Activated naive CD8-positive, alpha-beta T cell (primary cell): ENCODE data around the gene OTULIN.

Experiments used
- H3K27ac Mint-ChIP-seq: one replicate; pipeline ENCODE4 v1.8.0; 2021; ENCODE audit warnings: mixed read lengths
- H3K27me3 Mint-ChIP-seq: one replicate; pipeline ENCODE4 v1.8.0; 2021; ENCODE audit warnings: mixed read lengths
- H3K36me3 Mint-ChIP-seq: one replicate; pipeline ENCODE4 v1.8.0; 2021; ENCODE audit warnings: mixed read lengths
- H3K4me1 Mint-ChIP-seq: one replicate; pipeline ENCODE4 v1.8.0; 2021; ENCODE audit warnings: low read depth, mixed read lengths
- H3K4me3 Mint-ChIP-seq: one replicate; pipeline ENCODE4 v1.8.0; 2021; ENCODE audit warnings: mild to moderate bottlenecking, mixed read lengths
- H3K9me3 Mint-ChIP-seq: one replicate; pipeline ENCODE4 v1.8.0; 2021; ENCODE audit warnings: low read depth, mixed read lengths

The OTULIN gene

GRCh38 chr5:14674983-14675854 lies 10.7 kb downstream of the OTULIN start:
- Mint-ChIP-seq H3K4me1 (peaks cover 75% of the 10 kb centered on the region), H3K27ac (peak overlapping the region; percentile 92), H3K4me3 (peak overlapping the region; percentile 73), H3K36me3 (peaks cover 15% of the 10 kb centered on the region), H3K27me3 (no peaks in the 10 kb centered on the region), H3K9me3 (no peaks in the 10 kb centered on the region)

GRCh38 chr5:14675865-14676300 lies 11.4 kb downstream of the OTULIN start:
- Mint-ChIP-seq H3K27ac (peak overlapping the region; percentile 92), H3K27me3 (no peaks in the 10 kb centered on the region), H3K9me3 (no peaks in the 10 kb centered on the region), H3K4me1 (peaks cover 71% of the 10 kb centered on the region), H3K4me3 (peak overlapping the region; percentile 73), H3K36me3 (peaks cover 15% of the 10 kb centered on the region)

GRCh38 chr5:14676320-14676719 lies 11.8 kb downstream of the OTULIN start:
- Mint-ChIP-seq H3K27ac (peak overlapping the region; percentile 92), H3K27me3 (no peaks in the 10 kb centered on the region), H3K36me3 (peaks cover 11% of the 10 kb centered on the region), H3K9me3 (no peaks in the 10 kb centered on the region), H3K4me3 (peak overlapping the region; percentile 73), H3K4me1 (peaks cover 67% of the 10 kb centered on the region)

GRCh38 chr5:14678773-14679334 lies 14.3 kb downstream of the OTULIN start:
- H3K27ac Mint-ChIP-seq: peak overlapping the region; percentile 50
- H3K9me3 Mint-ChIP-seq: no peaks in the 10 kb centered on the region
- H3K27me3 Mint-ChIP-seq: no peaks in the 10 kb centered on the region
- H3K4me3 Mint-ChIP-seq: no peak overlapping the region
- H3K36me3 Mint-ChIP-seq: peaks cover 9% of the 10 kb centered on the region
- H3K4me1 Mint-ChIP-seq: peaks cover 43% of the 10 kb centered on the region

GRCh38 chr5:14679595-14679994 lies 15.1 kb downstream of the OTULIN start:
- Mint-ChIP-seq H3K9me3 (no peaks in the 10 kb centered on the region), H3K4me1 (peaks cover 38% of the 10 kb centered on the region), H3K27me3 (no peaks in the 10 kb centered on the region), H3K36me3 (peaks cover 5% of the 10 kb centered on the region), H3K4me3 (no peak overlapping the region), H3K27ac (no peak overlapping the region)

GRCh38 chr5:14681236-14681752 lies 16.8 kb downstream of the OTULIN start:
- H3K4me1 Mint-ChIP-seq: peaks cover 32% of the 10 kb centered on the region

GRCh38 chr5:14683906-14684455 lies 19.5 kb downstream of the OTULIN start:
- peak overlapping the region; percentile 51 for H3K27ac Mint-ChIP-seq
- no peaks in the 10 kb centered on the region for H3K9me3 Mint-ChIP-seq
- peaks cover 5% of the 10 kb centered on the region for H3K36me3 Mint-ChIP-seq
- H3K4me3 Mint-ChIP-seq: no peak overlapping the region
- no peaks in the 10 kb centered on the region for H3K27me3 Mint-ChIP-seq
- peaks cover 22% of the 10 kb centered on the region for H3K4me1 Mint-ChIP-seq

More at GRCh38 chr5:14681236-14681752, 16.8 kb downstream of the OTULIN start:
- no peaks in the 10 kb centered on the region for H3K9me3 Mint-ChIP-seq
- no peaks in the 10 kb centered on the region for H3K27me3 Mint-ChIP-seq
- no peaks in the 10 kb centered on the region for H3K36me3 Mint-ChIP-seq
- no peak overlapping the region for H3K4me3 Mint-ChIP-seq
- H3K27ac Mint-ChIP-seq: peak overlapping the region; percentile 79

- Mint-ChIP-seq H3K9me3 (no peaks in the 10 kb centered on the region), H3K4me3 (no peak overlapping the region), H3K36me3 (peaks cover 9% of the 10 kb centered on the region), H3K27ac (peak overlapping the region; percentile 78), H3K27me3 (no peaks in the 10 kb centered on the region), H3K4me1 (peaks cover 19% of the 10 kb centered on the region)
Measured at GRCh38 chr5:14684757-14685156, 20.2 kb downstream of the OTULIN start.

- Mint-ChIP-seq H3K9me3 (no peaks in the 10 kb centered on the region), H3K36me3 (peaks cover 18% of the 10 kb centered on the region), H3K4me3 (peak overlapping the region; percentile 58), H3K27ac (peak overlapping the region; percentile 41), H3K27me3 (no peaks in the 10 kb centered on the region), H3K4me1 (peaks cover 19% of the 10 kb centered on the region)
Measured at GRCh38 chr5:14685757-14686156, 21.2 kb downstream of the OTULIN start.

GRCh38 chr5:14686517-14686916 lies 22.0 kb downstream of the OTULIN start:
- Mint-ChIP-seq H3K27me3 (no peaks in the 10 kb centered on the region), H3K36me3 (peaks cover 20% of the 10 kb centered on the region), H3K27ac (no peak overlapping the region), H3K4me3 (no peak overlapping the region), H3K4me1 (peaks cover 19% of the 10 kb centered on the region), H3K9me3 (no peaks in the 10 kb centered on the region)

GRCh38 chr5:14687023-14687665 lies 22.6 kb downstream of the OTULIN start:
- Mint-ChIP-seq H3K4me3 (no peak overlapping the region), H3K27me3 (no peaks in the 10 kb centered on the region), H3K36me3 (peaks cover 20% of the 10 kb centered on the region), H3K4me1 (peaks cover 19% of the 10 kb centered on the region), H3K9me3 (no peaks in the 10 kb centered on the region), H3K27ac (no peak overlapping the region)

GRCh38 chr5:14693070-14693469 lies 28.6 kb downstream of the OTULIN start:
- no peaks in the 10 kb centered on the region for H3K9me3 Mint-ChIP-seq
- H3K27me3 Mint-ChIP-seq: no peaks in the 10 kb centered on the region
- no peak overlapping the region for H3K4me3 Mint-ChIP-seq
- no peak overlapping the region for H3K27ac Mint-ChIP-seq
- peaks cover 32% of the 10 kb centered on the region for H3K36me3 Mint-ChIP-seq
- peaks cover 13% of the 10 kb centered on the region for H3K4me1 Mint-ChIP-seq

- Mint-ChIP-seq H3K27ac (no peak overlapping the region), H3K4me3 (no peak overlapping the region), H3K27me3 (no peaks in the 10 kb centered on the region), H3K4me1 (peaks cover 30% of the 10 kb centered on the region), H3K36me3 (peaks cover 35% of the 10 kb centered on the region), H3K9me3 (no peaks in the 10 kb centered on the region)
Measured at GRCh38 chr5:14695152-14695551, 30.6 kb downstream of the OTULIN start.

GRCh38 chr5:14696057-14696456 lies 31.5 kb downstream of the OTULIN start:
- Mint-ChIP-seq H3K27me3 (no peaks in the 10 kb centered on the region), H3K36me3 (peaks cover 28% of the 10 kb centered on the region), H3K27ac (no peak overlapping the region), H3K4me3 (no peak overlapping the region), H3K9me3 (no peaks in the 10 kb centered on the region), H3K4me1 (peaks cover 36% of the 10 kb centered on the region)

- Mint-ChIP-seq H3K9me3 (no peaks in the 10 kb centered on the region), H3K27ac (no peak overlapping the region), H3K36me3 (peaks cover 28% of the 10 kb centered on the region), H3K4me3 (no peak overlapping the region), H3K27me3 (no peaks in the 10 kb centered on the region), H3K4me1 (peaks cover 44% of the 10 kb centered on the region)
Measured at GRCh38 chr5:14696851-14697250, 32.3 kb downstream of the OTULIN start.
